ENCODE measurements around the gene PIEZO2.

PIEZO2 gene

DNA sequence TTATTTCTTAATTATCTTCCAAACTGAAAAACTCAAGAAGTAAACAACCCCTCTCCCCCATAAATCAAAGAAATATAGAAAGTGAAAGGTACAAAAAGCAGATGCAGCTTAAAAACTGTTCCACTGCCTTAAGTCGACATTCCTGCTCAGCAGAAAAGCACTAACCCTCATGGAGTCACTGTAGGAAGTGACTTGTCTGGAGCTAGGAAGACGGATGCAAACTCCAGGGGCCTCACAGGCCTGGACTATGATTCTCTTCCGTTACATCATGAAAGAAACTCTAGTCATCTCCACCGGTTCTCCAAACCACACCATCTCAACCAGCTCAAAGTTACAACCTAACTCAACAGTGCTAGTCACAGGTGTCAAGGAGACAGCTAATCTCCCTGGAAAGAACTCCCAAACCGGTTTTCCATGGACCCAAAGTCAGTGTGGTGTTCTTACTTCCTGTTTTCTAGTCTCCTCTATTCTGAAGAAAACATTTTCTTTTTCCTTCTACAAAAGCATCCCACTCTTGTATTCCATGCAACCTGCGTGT lies 128.4 kb downstream of the PIEZO2 start:
- H3K9ac ChIP-seq (ENCODE audit: low read length) = no peak overlapping the region
- no peaks in the 10 kb centered on the region for H3K36me3 ChIP-seq (ENCODE audit: insufficient read depth, low read length)
- H3K4me1 ChIP-seq (ENCODE audit: insufficient read depth, low read length) = peaks cover 9% of the 10 kb centered on the region
- H3K9me3 ChIP-seq (ENCODE audit: low read length) = no peaks in the 10 kb centered on the region
- no peak overlapping the region for H3K27ac ChIP-seq (ENCODE audit: low read depth, low read length)
- no peaks in the 10 kb centered on the region for H3K27me3 ChIP-seq (ENCODE audit: control insufficient read depth in 1 of 2, insufficient read depth in 2 of 2, low read length in 2 of 2)
- no peak overlapping the region for H3K4me3 ChIP-seq (ENCODE audit: low read depth in 1 of 2, low read length in 2 of 2)

DNA sequence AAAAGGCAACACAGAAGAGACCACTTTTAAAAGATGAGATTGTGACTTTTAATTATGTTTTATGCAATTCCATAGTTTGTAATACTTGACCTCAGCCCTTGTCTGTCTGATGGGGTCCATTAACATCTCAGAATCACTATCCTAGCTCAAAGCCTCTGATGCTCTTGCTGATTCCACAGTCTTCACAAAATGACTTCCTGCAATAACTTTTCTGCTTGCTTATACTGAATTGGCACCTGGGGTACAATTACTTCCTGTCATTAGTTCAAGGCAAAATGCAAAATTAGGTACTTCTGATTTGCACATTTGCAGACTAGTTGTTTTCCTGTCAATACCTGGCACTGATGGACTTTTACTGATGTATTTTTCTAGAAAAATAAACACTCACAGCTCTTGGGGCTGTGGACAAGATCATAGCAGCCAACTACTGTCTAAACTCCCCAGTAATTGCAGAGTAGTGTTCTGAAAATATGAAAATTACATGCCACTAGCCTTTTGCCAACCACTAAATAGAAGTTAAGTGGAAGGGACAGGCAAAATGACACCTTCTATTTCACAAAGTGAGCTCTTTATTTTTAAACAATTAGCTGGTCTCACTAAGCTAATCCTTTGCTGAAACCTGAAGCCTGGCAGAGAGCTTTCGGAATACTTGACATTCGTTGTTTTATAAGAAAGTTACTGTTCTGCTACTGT lies 129.1 kb downstream of the PIEZO2 start:
- H3K9me3 ChIP-seq (ENCODE audit: low read length) = no peaks in the 10 kb centered on the region
- no peaks in the 10 kb centered on the region for H3K27me3 ChIP-seq (ENCODE audit: control insufficient read depth in 1 of 2, insufficient read depth in 2 of 2, low read length in 2 of 2)
- H3K27ac ChIP-seq (ENCODE audit: low read depth, low read length) = no peak overlapping the region
- H3K9ac ChIP-seq (ENCODE audit: low read length) = no peak overlapping the region
- peaks cover 9% of the 10 kb centered on the region for H3K4me1 ChIP-seq (ENCODE audit: insufficient read depth, low read length)
- H3K4me3 ChIP-seq (ENCODE audit: low read depth in 1 of 2, low read length in 2 of 2) = no peak overlapping the region
- H3K36me3 ChIP-seq (ENCODE audit: insufficient read depth, low read length) = no peaks in the 10 kb centered on the region

- Histone ChIP-seq H3K9ac (ENCODE audit: low read length) (no peak overlapping the region), H3K4me1 (ENCODE audit: insufficient read depth, low read length) (peaks cover 9% of the 10 kb centered on the region), H3K27ac (ENCODE audit: low read depth, low read length) (no peak overlapping the region), H3K27me3 (ENCODE audit: control insufficient read depth in 1 of 2, insufficient read depth in 2 of 2, low read length in 2 of 2) (no peaks in the 10 kb centered on the region), H3K4me3 (ENCODE audit: low read depth in 1 of 2, low read length in 2 of 2) (no peak overlapping the region), H3K9me3 (ENCODE audit: low read length) (no peaks in the 10 kb centered on the region), H3K36me3 (ENCODE audit: insufficient read depth, low read length) (no peaks in the 10 kb centered on the region)
Observed at GRCh38 chr18:11019295-11020105, 129.9 kb downstream of the PIEZO2 start.

GRCh38 chr18:11009869-11010268 lies 139.5 kb downstream of the PIEZO2 start:
- Histone ChIP-seq H3K4me1 (ENCODE audit: insufficient read depth, low read length) (peaks cover 5% of the 10 kb centered on the region), H3K4me3 (ENCODE audit: low read depth in 1 of 2, low read length in 2 of 2) (no peak overlapping the region), H3K9ac (ENCODE audit: low read length) (no peak overlapping the region), H3K9me3 (ENCODE audit: low read length) (no peaks in the 10 kb centered on the region), H3K36me3 (ENCODE audit: insufficient read depth, low read length) (no peaks in the 10 kb centered on the region), H3K27me3 (ENCODE audit: control insufficient read depth in 1 of 2, insufficient read depth in 2 of 2, low read length in 2 of 2) (no peaks in the 10 kb centered on the region), H3K27ac (ENCODE audit: low read depth, low read length) (no peak overlapping the region)

DNA sequence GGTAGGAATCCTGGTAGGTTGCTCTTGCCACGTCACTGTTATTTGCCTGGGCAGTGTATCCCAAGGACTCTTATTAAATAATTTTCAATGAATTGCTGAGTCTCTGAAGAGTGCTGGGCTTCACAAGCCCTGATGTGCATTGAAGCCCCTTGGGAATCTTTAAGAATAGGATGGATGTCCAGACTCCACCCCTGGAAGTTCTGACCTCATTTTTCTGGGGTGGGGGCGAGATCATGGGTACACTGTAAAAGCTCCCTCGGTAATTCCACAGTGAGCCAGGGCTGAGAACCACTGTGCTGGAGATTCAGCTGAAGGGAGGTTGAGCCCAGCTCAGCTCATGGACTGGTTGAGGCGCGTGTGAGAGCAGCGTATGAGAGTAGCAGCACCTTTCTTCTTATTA lies 140.2 kb downstream of the PIEZO2 start:
- H3K4me1 ChIP-seq (ENCODE audit: insufficient read depth, low read length) = peaks cover 6% of the 10 kb centered on the region
- no peaks in the 10 kb centered on the region for H3K36me3 ChIP-seq (ENCODE audit: insufficient read depth, low read length)
- no peak overlapping the region for H3K9ac ChIP-seq (ENCODE audit: low read length)
- no peaks in the 10 kb centered on the region for H3K9me3 ChIP-seq (ENCODE audit: low read length)
- no peak overlapping the region for H3K27ac ChIP-seq (ENCODE audit: low read depth, low read length)
- H3K4me3 ChIP-seq (ENCODE audit: low read depth in 1 of 2, low read length in 2 of 2) = no peak overlapping the region
- no peaks in the 10 kb centered on the region for H3K27me3 ChIP-seq (ENCODE audit: control insufficient read depth in 1 of 2, insufficient read depth in 2 of 2, low read length in 2 of 2)

GRCh38 chr18:11008505-11008904 lies 140.9 kb downstream of the PIEZO2 start:
- H3K4me3 ChIP-seq (ENCODE audit: low read depth in 1 of 2, low read length in 2 of 2) = no peak overlapping the region
- no peak overlapping the region for H3K27ac ChIP-seq (ENCODE audit: low read depth, low read length)
- H3K36me3 ChIP-seq (ENCODE audit: insufficient read depth, low read length) = no peaks in the 10 kb centered on the region

GRCh38 chr18:11005528-11005927 lies 143.8 kb downstream of the PIEZO2 start:
- Histone ChIP-seq H3K9ac (ENCODE audit: low read length) (no peak overlapping the region), H3K36me3 (ENCODE audit: insufficient read depth, low read length) (no peaks in the 10 kb centered on the region), H3K27me3 (ENCODE audit: control insufficient read depth in 1 of 2, insufficient read depth in 2 of 2, low read length in 2 of 2) (no peaks in the 10 kb centered on the region), H3K4me3 (ENCODE audit: low read depth in 1 of 2, low read length in 2 of 2) (no peak overlapping the region), H3K27ac (ENCODE audit: low read depth, low read length) (no peak overlapping the region), H3K4me1 (ENCODE audit: insufficient read depth, low read length) (peaks cover 6% of the 10 kb centered on the region), H3K9me3 (ENCODE audit: low read length) (no peaks in the 10 kb centered on the region)

More at GRCh38 chr18:11008505-11008904, 140.9 kb downstream of the PIEZO2 start:
- H3K9me3 ChIP-seq (ENCODE audit: low read length) = no peaks in the 10 kb centered on the region
- H3K27me3 ChIP-seq (ENCODE audit: control insufficient read depth in 1 of 2, insufficient read depth in 2 of 2, low read length in 2 of 2) = no peaks in the 10 kb centered on the region
- no peak overlapping the region for H3K9ac ChIP-seq (ENCODE audit: low read length)
- peaks cover 6% of the 10 kb centered on the region for H3K4me1 ChIP-seq (ENCODE audit: insufficient read depth, low read length)

DNA sequence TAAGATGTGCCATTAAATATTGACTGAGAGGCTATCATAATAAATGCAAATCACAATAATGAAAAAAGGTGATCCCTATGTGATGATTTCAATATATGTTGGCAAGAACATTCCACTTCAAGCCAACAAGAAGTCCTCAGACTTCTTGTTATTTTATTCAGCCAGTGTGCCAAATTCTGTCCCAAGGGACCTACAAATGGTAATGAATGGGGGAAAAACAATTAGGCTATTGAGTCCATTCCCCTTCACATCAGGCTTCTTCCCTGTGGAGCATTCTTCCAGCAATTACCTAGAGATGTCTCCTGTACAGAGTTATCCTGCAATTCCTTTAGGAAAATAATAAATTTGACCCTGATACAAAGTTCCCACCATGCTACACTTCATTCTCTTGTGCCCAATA lies 144.4 kb downstream of the PIEZO2 start:
- H3K36me3 ChIP-seq (ENCODE audit: insufficient read depth, low read length) = no peaks in the 10 kb centered on the region
- H3K27ac ChIP-seq (ENCODE audit: low read depth, low read length) = no peak overlapping the region
- H3K4me3 ChIP-seq (ENCODE audit: low read depth in 1 of 2, low read length in 2 of 2) = no peak overlapping the region
- no peak overlapping the region for H3K9ac ChIP-seq (ENCODE audit: low read length)
- H3K9me3 ChIP-seq (ENCODE audit: low read length) = no peaks in the 10 kb centered on the region
- peaks cover 6% of the 10 kb centered on the region for H3K4me1 ChIP-seq (ENCODE audit: insufficient read depth, low read length)
- H3K27me3 ChIP-seq (ENCODE audit: control insufficient read depth in 1 of 2, insufficient read depth in 2 of 2, low read length in 2 of 2) = no peaks in the 10 kb centered on the region

- Histone ChIP-seq H3K4me1 (ENCODE audit: insufficient read depth, low read length) (peaks cover 6% of the 10 kb centered on the region), H3K27ac (ENCODE audit: low read depth, low read length) (no peak overlapping the region)
Observed at GRCh38 chr18:11004294-11004693, 145.1 kb downstream of the PIEZO2 start.

GRCh38 chr18:11002796-11003195 lies 146.6 kb downstream of the PIEZO2 start:
- Histone ChIP-seq H3K36me3 (ENCODE audit: insufficient read depth, low read length) (no peaks in the 10 kb centered on the region), H3K9me3 (ENCODE audit: low read length) (no peaks in the 10 kb centered on the region), H3K4me1 (ENCODE audit: insufficient read depth, low read length) (peaks cover 6% of the 10 kb centered on the region), H3K9ac (ENCODE audit: low read length) (no peak overlapping the region), H3K27ac (ENCODE audit: low read depth, low read length) (no peak overlapping the region), H3K4me3 (ENCODE audit: low read depth in 1 of 2, low read length in 2 of 2) (no peak overlapping the region), H3K27me3 (ENCODE audit: control insufficient read depth in 1 of 2, insufficient read depth in 2 of 2, low read length in 2 of 2) (no peaks in the 10 kb centered on the region)

More at GRCh38 chr18:11004294-11004693, 145.1 kb downstream of the PIEZO2 start:
- Histone ChIP-seq H3K27me3 (ENCODE audit: control insufficient read depth in 1 of 2, insufficient read depth in 2 of 2, low read length in 2 of 2) (no peaks in the 10 kb centered on the region), H3K36me3 (ENCODE audit: insufficient read depth, low read length) (no peaks in the 10 kb centered on the region), H3K9me3 (ENCODE audit: low read length) (no peaks in the 10 kb centered on the region), H3K9ac (ENCODE audit: low read length) (no peak overlapping the region), H3K4me3 (ENCODE audit: low read depth in 1 of 2, low read length in 2 of 2) (no peak overlapping the region)

DNA sequence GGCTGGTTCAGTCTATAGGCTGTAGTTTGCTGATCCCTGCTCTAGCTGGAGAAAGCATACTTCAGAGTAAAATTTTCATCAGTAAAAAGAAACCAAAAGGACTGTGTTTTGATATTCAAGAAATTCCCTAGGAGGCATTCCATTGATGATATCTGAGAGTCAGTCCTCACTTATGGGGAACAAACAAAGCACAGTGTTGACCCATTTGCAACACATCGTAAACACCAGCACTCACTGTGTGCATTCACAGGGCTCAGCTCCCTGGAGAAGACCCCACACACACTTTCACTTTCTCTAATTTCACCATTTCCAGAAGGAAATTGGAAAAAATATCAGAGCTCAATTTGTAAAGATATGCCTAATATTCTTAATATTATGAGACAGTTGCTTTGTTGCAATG lies 147.1 kb downstream of the PIEZO2 start:
- Histone ChIP-seq H3K9ac (ENCODE audit: low read length) (no peak overlapping the region), H3K36me3 (ENCODE audit: insufficient read depth, low read length) (no peaks in the 10 kb centered on the region), H3K9me3 (ENCODE audit: low read length) (no peaks in the 10 kb centered on the region), H3K27ac (ENCODE audit: low read depth, low read length) (no peak overlapping the region), H3K4me3 (ENCODE audit: low read depth in 1 of 2, low read length in 2 of 2) (no peak overlapping the region), H3K27me3 (ENCODE audit: control insufficient read depth in 1 of 2, insufficient read depth in 2 of 2, low read length in 2 of 2) (no peaks in the 10 kb centered on the region), H3K4me1 (ENCODE audit: insufficient read depth, low read length) (peaks cover 6% of the 10 kb centered on the region)

All from muscle layer of colon (tissue), 2 donors.